ENCODE results near the gene MYCBPAP. TPM values are rescaled to one million over a fixed set of nuclear protein-coding genes. Genes with fewer than 3 reads are reported as not detected.

Gene MYCBPAP
- total and polyA plus RNA-seq, 4 donors = 1.1 to 5.0 (median 2.9) TPM

DNA sequence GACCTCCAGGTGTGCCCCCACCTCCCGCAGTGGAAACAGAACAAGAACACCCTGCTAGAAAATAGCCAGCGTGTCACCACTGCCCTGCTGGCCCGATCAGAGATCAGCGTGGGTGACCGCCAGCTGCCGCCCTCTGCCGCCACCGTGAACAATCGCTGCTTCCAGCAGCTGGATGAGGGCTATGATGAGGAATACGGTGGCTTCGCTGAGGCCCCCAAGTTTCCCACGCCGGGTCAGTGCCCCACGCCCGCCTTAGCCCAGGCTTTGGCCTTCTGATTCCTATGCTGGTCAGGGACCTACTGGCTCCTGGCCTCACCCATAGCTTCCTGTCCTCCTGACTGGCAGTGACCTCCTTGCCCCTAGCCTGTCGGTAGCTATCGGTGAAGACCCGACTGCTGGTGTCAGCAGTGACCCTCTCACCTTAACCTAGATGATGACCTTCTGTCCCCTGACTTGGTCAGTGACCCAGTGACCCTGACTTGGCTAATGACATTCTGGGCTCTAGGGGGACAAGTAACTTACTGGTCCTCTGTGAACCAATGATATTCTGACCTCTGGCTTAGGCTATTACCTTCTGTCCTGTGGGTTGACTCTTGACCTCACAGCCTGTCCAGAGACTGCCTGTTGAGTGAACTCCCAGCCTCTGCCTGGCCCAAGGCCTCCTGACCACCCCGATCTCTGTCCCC is 41.2 kb downstream of the MYCBPAP start:
- no peak for DNase-seq (ENCODE audit: low read depth in 4 of 6, low spot score in 6 of 6)
- Histone ChIP-seq H3K9me3 (ENCODE audit: control insufficient read depth, insufficient read depth, low read length) (no peaks in the 10 kb centered on the region), H3K4me3 (ENCODE audit: low read depth, low read length) (no peak overlapping the region), H3K27me3 (ENCODE audit: control insufficient read depth, insufficient read depth, low read length) (no peaks in the 10 kb centered on the region), H3K27ac (ENCODE audit: low read depth, low read length) (no peak overlapping the region), H3K36me3 (ENCODE audit: control insufficient read depth, insufficient read depth, low read length) (peaks cover 44% of the 10 kb centered on the region), H3K4me1 (ENCODE audit: control insufficient read depth, insufficient read depth, low read length) (peaks cover 42% of the 10 kb centered on the region)
- 84% methylated on average over 19 of the region's 19 CpGs for WGBS (ENCODE audit: insufficient coverage)

DNA sequence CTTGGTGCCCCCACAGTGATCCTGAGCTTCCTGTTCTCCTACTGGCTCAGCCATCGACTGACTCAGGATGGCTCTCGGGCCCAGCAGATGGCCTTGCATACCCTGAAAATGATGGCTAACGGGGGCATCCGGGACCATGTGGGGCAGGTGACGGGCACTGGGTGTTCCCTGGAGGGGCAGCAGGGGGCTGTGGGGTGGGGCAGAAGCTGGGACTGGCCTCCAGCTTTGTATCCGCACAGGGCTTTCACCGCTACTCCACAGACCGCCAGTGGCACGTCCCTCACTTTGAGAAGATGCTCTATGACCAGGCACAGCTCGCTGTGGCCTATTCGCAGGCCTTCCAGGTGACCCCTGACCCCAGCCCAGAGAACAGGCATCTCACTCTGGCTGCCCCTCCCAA is 41.7 kb downstream of the MYCBPAP start:
- no peak for DNase-seq (ENCODE audit: low read depth in 4 of 6, low spot score in 6 of 6)
- H3K27me3 ChIP-seq (ENCODE audit: control insufficient read depth, insufficient read depth, low read length) = no peaks in the 10 kb centered on the region
- H3K36me3 ChIP-seq (ENCODE audit: control insufficient read depth, insufficient read depth, low read length) = peaks cover 45% of the 10 kb centered on the region
- H3K4me1 ChIP-seq (ENCODE audit: control insufficient read depth, insufficient read depth, low read length) = peaks cover 42% of the 10 kb centered on the region
- H3K27ac ChIP-seq (ENCODE audit: low read depth, low read length) = no peak overlapping the region
- 92% methylated on average over 10 of the region's 11 CpGs for WGBS (ENCODE audit: insufficient coverage)
- no peaks in the 10 kb centered on the region for H3K9me3 ChIP-seq (ENCODE audit: control insufficient read depth, insufficient read depth, low read length)
- H3K4me3 ChIP-seq (ENCODE audit: low read depth, low read length) = no peak overlapping the region

DNA sequence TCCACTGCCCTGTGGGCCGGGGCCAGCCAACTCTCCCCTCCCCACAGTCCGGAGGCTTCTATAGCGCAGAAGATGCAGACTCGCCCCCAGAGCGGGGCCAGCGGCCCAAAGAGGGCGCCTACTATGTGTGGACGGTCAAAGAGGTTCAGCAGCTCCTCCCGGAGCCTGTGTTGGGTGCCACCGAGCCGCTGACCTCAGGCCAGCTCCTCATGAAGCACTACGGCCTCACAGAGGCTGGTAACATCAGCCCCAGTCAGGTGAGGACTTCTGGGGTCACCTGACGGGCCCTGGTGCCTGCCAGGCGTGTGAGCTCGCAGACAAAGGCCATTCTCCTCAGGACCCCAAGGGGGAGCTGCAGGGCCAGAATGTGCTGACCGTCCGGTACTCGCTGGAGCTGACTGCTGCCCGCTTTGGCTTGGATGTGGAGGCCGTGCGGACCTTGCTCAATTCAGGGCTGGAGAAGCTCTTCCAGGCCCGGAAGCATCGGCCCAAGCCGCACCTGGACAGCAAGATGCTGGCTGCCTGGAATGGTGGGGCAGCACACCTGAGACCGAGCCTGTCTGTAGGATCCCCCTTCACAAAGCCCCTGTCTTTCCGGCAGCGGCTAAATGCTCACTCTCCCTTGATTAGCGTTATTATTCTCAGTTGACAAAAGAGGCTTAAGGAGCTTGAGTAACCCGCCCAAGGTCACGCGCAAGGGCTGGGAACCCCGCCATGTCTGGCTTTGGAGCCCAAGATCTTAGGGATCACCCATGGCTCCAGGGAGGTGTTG is 42.6 kb downstream of the MYCBPAP start:
- 39% methylated on average over 26 of the region's 32 CpGs for WGBS (ENCODE audit: insufficient coverage)
- DNase-seq (ENCODE audit: low read depth in 4 of 6, low spot score in 6 of 6) = peak in 2 of 6 donors; percentile 91 to 95
- Histone ChIP-seq H3K27ac (ENCODE audit: low read depth, low read length) (no peak overlapping the region), H3K36me3 (ENCODE audit: control insufficient read depth, insufficient read depth, low read length) (peaks cover 54% of the 10 kb centered on the region), H3K9me3 (ENCODE audit: control insufficient read depth, insufficient read depth, low read length) (no peaks in the 10 kb centered on the region), H3K4me3 (ENCODE audit: low read depth, low read length) (no peak overlapping the region), H3K4me1 (ENCODE audit: control insufficient read depth, insufficient read depth, low read length) (peaks cover 50% of the 10 kb centered on the region), H3K27me3 (ENCODE audit: control insufficient read depth, insufficient read depth, low read length) (no peaks in the 10 kb centered on the region)

DNA sequence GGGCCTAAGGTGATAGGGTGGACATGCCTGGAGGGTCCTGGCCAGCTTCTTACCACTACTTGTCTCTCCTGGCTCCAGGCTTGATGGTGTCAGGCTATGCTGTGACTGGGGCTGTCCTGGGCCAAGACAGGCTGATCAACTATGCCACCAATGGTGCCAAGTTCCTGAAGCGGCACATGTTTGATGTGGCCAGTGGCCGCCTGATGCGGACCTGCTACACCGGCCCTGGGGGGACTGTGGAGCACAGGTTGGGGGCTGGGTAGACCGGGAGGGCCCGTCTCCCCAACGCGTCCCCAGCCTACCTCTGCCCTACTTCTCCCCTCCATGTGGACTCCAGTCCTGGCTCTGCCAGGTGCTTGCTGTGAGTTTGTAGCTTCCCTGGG is 43.2 kb downstream of the MYCBPAP start:
- Histone ChIP-seq H3K36me3 (ENCODE audit: control insufficient read depth, insufficient read depth, low read length) (peaks cover 55% of the 10 kb centered on the region), H3K9me3 (ENCODE audit: control insufficient read depth, insufficient read depth, low read length) (no peaks in the 10 kb centered on the region), H3K4me1 (ENCODE audit: control insufficient read depth, insufficient read depth, low read length) (peaks cover 56% of the 10 kb centered on the region), H3K27me3 (ENCODE audit: control insufficient read depth, insufficient read depth, low read length) (no peaks in the 10 kb centered on the region), H3K4me3 (ENCODE audit: low read depth, low read length) (no peak overlapping the region), H3K27ac (ENCODE audit: low read depth, low read length) (no peak overlapping the region)
- 92% methylated on average over 8 of the region's 8 CpGs for WGBS (ENCODE audit: insufficient coverage)
- DNase-seq (ENCODE audit: low read depth in 4 of 6, low spot score in 6 of 6) = no peak

DNA sequence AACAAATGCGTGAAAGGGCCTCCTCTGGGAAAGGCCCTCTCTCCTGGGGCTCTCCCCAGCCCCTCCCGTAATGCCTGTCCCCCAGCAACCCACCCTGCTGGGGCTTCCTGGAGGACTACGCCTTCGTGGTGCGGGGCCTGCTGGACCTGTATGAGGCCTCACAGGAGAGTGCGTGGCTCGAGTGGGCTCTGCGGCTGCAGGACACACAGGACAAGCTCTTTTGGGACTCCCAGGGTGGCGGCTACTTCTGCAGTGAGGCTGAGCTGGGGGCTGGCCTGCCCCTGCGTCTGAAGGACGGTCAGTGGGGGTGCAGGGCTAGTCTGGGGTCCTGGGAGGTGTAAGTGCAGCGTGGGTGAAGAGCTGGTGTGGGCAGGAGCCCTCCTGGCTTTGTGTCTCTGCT is 43.6 kb downstream of the MYCBPAP start:
- Histone ChIP-seq H3K36me3 (ENCODE audit: control insufficient read depth, insufficient read depth, low read length) (peaks cover 60% of the 10 kb centered on the region), H3K4me3 (ENCODE audit: low read depth, low read length) (no peak overlapping the region), H3K4me1 (ENCODE audit: control insufficient read depth, insufficient read depth, low read length) (peaks cover 57% of the 10 kb centered on the region), H3K27me3 (ENCODE audit: control insufficient read depth, insufficient read depth, low read length) (no peaks in the 10 kb centered on the region), H3K27ac (ENCODE audit: low read depth, low read length) (no peak overlapping the region), H3K9me3 (ENCODE audit: control insufficient read depth, insufficient read depth, low read length) (no peaks in the 10 kb centered on the region)
- DNase-seq (ENCODE audit: low read depth in 4 of 6, low spot score in 6 of 6) = no peak
- 95% methylated on average over 12 of the region's 12 CpGs for WGBS (ENCODE audit: insufficient coverage)

DNA sequence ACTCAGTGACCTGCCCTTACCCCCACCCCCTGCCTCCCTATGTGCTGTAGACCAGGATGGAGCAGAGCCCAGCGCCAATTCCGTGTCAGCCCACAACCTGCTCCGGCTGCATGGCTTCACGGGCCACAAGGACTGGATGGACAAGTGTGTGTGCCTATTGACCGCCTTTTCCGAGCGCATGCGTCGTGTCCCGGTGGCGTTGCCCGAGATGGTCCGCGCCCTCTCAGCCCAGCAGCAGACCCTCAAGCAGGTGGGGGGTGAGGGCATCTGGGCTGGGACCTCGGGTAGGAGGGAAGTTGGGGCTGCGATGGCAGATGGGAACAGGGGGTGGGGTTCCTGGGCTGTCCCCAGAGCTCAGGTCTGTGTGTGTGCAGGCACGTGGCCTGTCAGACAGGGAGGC is 46.0 kb downstream of the MYCBPAP start:
- no peak overlapping the region for H3K4me3 ChIP-seq (ENCODE audit: low read depth, low read length)
- 92% methylated on average over 17 of the region's 17 CpGs for WGBS (ENCODE audit: insufficient coverage)
- no peaks in the 10 kb centered on the region for H3K9me3 ChIP-seq (ENCODE audit: control insufficient read depth, insufficient read depth, low read length)
- peaks cover 8% of the 10 kb centered on the region for H3K27me3 ChIP-seq (ENCODE audit: control insufficient read depth, insufficient read depth, low read length)
- H3K36me3 ChIP-seq (ENCODE audit: control insufficient read depth, insufficient read depth, low read length) = peaks cover 52% of the 10 kb centered on the region
- peaks cover 57% of the 10 kb centered on the region for H3K4me1 ChIP-seq (ENCODE audit: control insufficient read depth, insufficient read depth, low read length)
- no peak overlapping the region for H3K27ac ChIP-seq (ENCODE audit: low read depth, low read length)
- no peak for DNase-seq (ENCODE audit: low read depth in 4 of 6, low spot score in 6 of 6)

DNA sequence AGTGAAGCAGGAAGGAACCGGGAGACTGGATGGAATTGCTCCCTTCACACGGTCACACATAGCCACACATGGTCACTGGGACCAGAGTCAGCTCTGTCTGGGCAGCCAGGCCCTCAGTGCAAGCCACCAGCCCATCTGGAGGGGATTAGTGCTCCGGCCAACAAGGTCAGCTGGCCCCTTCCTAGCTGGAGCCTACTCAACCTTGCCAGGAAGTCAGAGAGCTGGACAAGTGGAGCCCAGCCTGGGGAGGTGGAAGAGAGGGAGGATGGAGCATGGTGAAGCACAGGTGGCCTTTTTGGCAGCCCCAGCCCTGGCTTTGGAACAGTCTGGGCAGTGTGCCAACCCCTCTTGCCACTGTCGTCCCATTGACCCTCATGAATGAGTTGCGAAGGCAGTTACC is 48.6 kb downstream of the MYCBPAP start:
- H3K4me1 ChIP-seq (ENCODE audit: control insufficient read depth, insufficient read depth, low read length) = peaks cover 62% of the 10 kb centered on the region
- DNase-seq (ENCODE audit: low read depth in 4 of 6, low spot score in 6 of 6) = peak in 2 of 6 donors; percentile 59 to 65

GRCh38 chr17:50557630-50558029 is 49.4 kb downstream of the MYCBPAP start:
- no peak for DNase-seq (ENCODE audit: low read depth in 4 of 6, low spot score in 6 of 6)
- 100% methylated on average over 1 of the region's 4 CpGs for WGBS (ENCODE audit: insufficient coverage)
- H3K4me1 ChIP-seq (ENCODE audit: control insufficient read depth, insufficient read depth, low read length) = peaks cover 67% of the 10 kb centered on the region
- no peaks in the 10 kb centered on the region for H3K9me3 ChIP-seq (ENCODE audit: control insufficient read depth, insufficient read depth, low read length)
- peaks cover 34% of the 10 kb centered on the region for H3K27me3 ChIP-seq (ENCODE audit: control insufficient read depth, insufficient read depth, low read length)
- H3K4me3 ChIP-seq (ENCODE audit: low read depth, low read length) = no peak overlapping the region
- peaks cover 25% of the 10 kb centered on the region for H3K36me3 ChIP-seq (ENCODE audit: control insufficient read depth, insufficient read depth, low read length)
- H3K27ac ChIP-seq (ENCODE audit: low read depth, low read length) = no peak overlapping the region

More for the DNA sequence above, 48.6 kb downstream of the MYCBPAP start:
- 38% methylated on average over 4 of the region's 5 CpGs for WGBS (ENCODE audit: insufficient coverage)
- Histone ChIP-seq H3K36me3 (ENCODE audit: control insufficient read depth, insufficient read depth, low read length) (peaks cover 28% of the 10 kb centered on the region), H3K27ac (ENCODE audit: low read depth, low read length) (no peak overlapping the region), H3K9me3 (ENCODE audit: control insufficient read depth, insufficient read depth, low read length) (no peaks in the 10 kb centered on the region), H3K27me3 (ENCODE audit: control insufficient read depth, insufficient read depth, low read length) (peaks cover 27% of the 10 kb centered on the region), H3K4me3 (ENCODE audit: low read depth, low read length) (no peak overlapping the region)

- Histone ChIP-seq H3K9me3 (ENCODE audit: control insufficient read depth, insufficient read depth, low read length) (no peaks in the 10 kb centered on the region), H3K36me3 (ENCODE audit: control insufficient read depth, insufficient read depth, low read length) (peaks cover 25% of the 10 kb centered on the region), H3K4me3 (ENCODE audit: low read depth, low read length) (no peak overlapping the region), H3K4me1 (ENCODE audit: control insufficient read depth, insufficient read depth, low read length) (peaks cover 71% of the 10 kb centered on the region), H3K27me3 (ENCODE audit: control insufficient read depth, insufficient read depth, low read length) (peaks cover 39% of the 10 kb centered on the region), H3K27ac (ENCODE audit: low read depth, low read length) (no peak overlapping the region)
- peak in 1 of 6 donors; percentile 23 for DNase-seq (ENCODE audit: low read depth in 4 of 6, low spot score in 6 of 6)
- 34% methylated on average over 4 of the region's 4 CpGs for WGBS (ENCODE audit: insufficient coverage)
Measured at GRCh38 chr17:50558091-50558490, 49.9 kb downstream of the MYCBPAP start.

DNA sequence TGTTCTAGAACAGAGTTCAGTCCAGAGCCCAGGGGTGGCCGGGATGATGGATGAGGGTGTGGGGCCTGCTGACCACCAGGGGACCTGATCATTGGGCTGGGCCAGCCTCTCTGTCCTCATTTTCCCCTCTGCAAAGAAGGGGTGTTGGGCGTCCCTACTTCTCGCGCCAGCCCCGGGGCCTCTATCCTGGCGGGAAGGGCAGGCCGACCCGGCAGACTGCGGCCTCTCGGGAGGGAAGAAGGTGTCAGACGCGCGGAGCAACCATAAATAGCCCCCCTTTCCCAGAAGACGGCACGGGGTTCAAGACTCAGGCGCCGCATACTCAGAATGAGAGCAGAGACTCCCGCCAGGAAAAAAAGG is 50.3 kb downstream of the MYCBPAP start:
- peak overlapping the region; percentile 51 for H3K4me3 ChIP-seq (ENCODE audit: low read depth, low read length)
- peaks cover 25% of the 10 kb centered on the region for H3K36me3 ChIP-seq (ENCODE audit: control insufficient read depth, insufficient read depth, low read length)
- H3K9me3 ChIP-seq (ENCODE audit: control insufficient read depth, insufficient read depth, low read length) = no peaks in the 10 kb centered on the region
- H3K27ac ChIP-seq (ENCODE audit: low read depth, low read length) = no peak overlapping the region
- 8% methylated on average over 16 of the region's 18 CpGs for WGBS (ENCODE audit: insufficient coverage)
- no peak for DNase-seq (ENCODE audit: low read depth in 4 of 6, low spot score in 6 of 6)
- peaks cover 43% of the 10 kb centered on the region for H3K27me3 ChIP-seq (ENCODE audit: control insufficient read depth, insufficient read depth, low read length)
- peaks cover 76% of the 10 kb centered on the region for H3K4me1 ChIP-seq (ENCODE audit: control insufficient read depth, insufficient read depth, low read length)

Measured in spinal cord (tissue), 10 donors.